Activated CD4-positive, alpha-beta memory T cell treated with anti-CD3 and anti-CD28 coated beads for 36 hours (primary cell): ENCODE data around the gene CADPS. TPM values are rescaled to one million over a fixed set of nuclear protein-coding genes. Genes with fewer than 3 reads are reported as not detected.

Experiments used
- CTCF ChIA-PET: fragments of 350-600 bp; sonication (Branson Sonifier 250); formaldehyde crosslinking; loops from one replicate; lab custom pipeline; 2021; ENCODE audit warnings: antibody characterized with exemption, inconsistent platforms; lab: Charles Lee
- POLR2A ChIA-PET: fragments of 350-600 bp; sonication (Branson Sonifier 250); formaldehyde crosslinking; loops from one replicate; lab custom pipeline; 2021; ENCODE audit warnings: antibody characterized with exemption; lab: Charles Lee
- DNase-seq: peaks from one replicate; pipeline ENCODE4 v3.0.0-alpha.2; 2020
- H3K27ac Mint-ChIP-seq: one replicate; pipeline ENCODE4 v1.8.0; 2021; ENCODE audit warnings: mixed read lengths
- H3K27me3 Mint-ChIP-seq: one replicate; pipeline ENCODE4 v1.8.0; 2021; ENCODE audit warnings: mixed read lengths
- H3K36me3 Mint-ChIP-seq: one replicate; pipeline ENCODE4 v1.8.0; 2021; ENCODE audit warnings: mixed read lengths
- H3K4me1 Mint-ChIP-seq: one replicate; pipeline ENCODE4 v1.8.0; 2021; ENCODE audit warnings: low read depth, mixed read lengths
- H3K4me3 Mint-ChIP-seq: one replicate; pipeline ENCODE4 v1.8.0; 2021; ENCODE audit warnings: mild to moderate bottlenecking, mixed read lengths
- H3K9me3 Mint-ChIP-seq: one replicate; pipeline ENCODE4 v1.8.0; 2021; ENCODE audit warnings: mixed read lengths
- intact Hi-C: fragments of 100-400 bp; cut with micrococcal nuclease; formaldehyde crosslinking; loops from one replicate; pipeline ENCODE4 v1.15.1; 2023
- total RNA-seq, 2 experiments: library from RNA; stranded (reverse); gene quantifications; one replicate each; pipeline ENCODE4 v1.2.3, GENCODE V29; 2021

Gene CADPS
- total RNA-seq, 2 experiments from 2014 or later: not detected

DNA sequence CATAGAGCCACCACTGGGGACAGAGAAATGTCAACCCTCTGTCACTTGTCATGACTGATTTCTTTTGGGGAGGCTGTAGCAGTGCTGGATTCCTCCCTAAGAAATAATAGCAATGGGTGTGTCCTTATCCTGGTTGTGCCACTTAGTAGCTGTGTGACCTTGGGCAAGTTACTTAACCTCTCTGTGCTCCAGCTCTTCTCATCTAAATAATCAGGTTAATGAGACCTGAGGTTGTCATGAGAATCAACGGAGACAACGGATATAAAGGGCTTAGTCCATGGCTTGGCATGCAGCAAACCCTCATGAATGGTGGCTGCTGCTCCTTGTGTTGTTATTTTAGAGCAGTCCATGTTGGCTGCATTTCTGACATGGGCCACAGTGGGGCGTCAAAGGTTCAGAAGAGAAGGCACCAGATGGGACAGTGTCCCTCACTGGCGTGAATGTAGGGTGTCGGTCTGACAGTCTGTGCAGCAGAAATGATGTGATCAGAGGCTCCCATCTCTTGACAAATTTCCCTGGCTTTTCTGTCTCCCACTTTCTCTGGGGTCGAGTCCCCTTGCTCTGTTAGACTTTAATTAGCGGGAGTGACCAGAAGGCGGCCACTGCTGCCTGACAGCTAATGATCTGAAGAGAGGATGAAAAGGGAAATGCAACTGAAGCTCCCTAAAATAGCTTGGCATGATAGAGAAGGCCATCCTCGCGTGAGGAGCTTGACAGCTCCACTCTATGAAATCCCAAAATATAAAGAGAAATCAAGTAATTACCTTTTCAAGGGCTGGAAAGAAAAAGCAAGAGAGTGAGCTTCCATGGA lies 209.4 kb downstream of the CADPS start:
- intact Hi-C loops: loop anchor here (5.0 kb wide), 2 partner anchors 561 to 1151 kb away; partner anchors contain the start of gene C3orf49
- Mint-ChIP-seq H3K27ac (no peak overlapping the region), H3K4me1 (no peaks in the 10 kb centered on the region), H3K36me3 (no peaks in the 10 kb centered on the region), H3K9me3 (no peaks in the 10 kb centered on the region), H3K4me3 (no peak overlapping the region), H3K27me3 (peaks cover 1% of the 10 kb centered on the region)
- POLR2A ChIA-PET: no interaction called here
- CTCF ChIA-PET: interaction anchor here (0.7 to 1.0 kb wide), 3 partner anchors 44 to 566 kb away, joined by 3 read pairs; no protein-coding TSS in a partner anchor
- peak; percentile 52 for DNase-seq

DNA sequence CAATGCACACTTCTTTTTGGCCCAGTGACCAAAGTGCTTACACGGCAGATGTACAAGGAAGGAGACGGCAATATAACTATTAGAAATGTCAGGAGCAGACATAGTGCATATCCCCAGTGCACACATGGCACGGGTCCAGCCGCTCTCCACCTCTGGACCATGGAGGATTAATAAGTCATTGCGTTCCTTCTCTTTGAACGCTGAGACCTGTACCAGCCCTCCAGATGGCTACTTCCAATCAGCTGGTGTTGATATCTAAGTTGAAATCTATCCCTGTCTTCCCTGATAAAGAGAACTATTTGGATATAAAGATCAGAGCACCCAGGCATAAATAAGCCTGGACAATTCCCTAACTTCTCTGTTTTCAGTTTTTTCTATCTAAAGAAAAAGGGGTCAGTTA lies 212.5 kb downstream of the CADPS start:
- CTCF ChIA-PET: no interaction called here
- Mint-ChIP-seq H3K4me3 (no peak overlapping the region), H3K9me3 (no peaks in the 10 kb centered on the region), H3K4me1 (no peaks in the 10 kb centered on the region), H3K27ac (no peak overlapping the region), H3K27me3 (no peaks in the 10 kb centered on the region), H3K36me3 (no peaks in the 10 kb centered on the region)
- no peak for DNase-seq
- POLR2A ChIA-PET: no interaction called here
- intact Hi-C loops: no loop called here

GRCh38 chr3:62659660-62660059 lies 215.6 kb downstream of the CADPS start:
- H3K27me3 Mint-ChIP-seq: no peaks in the 10 kb centered on the region
- H3K27ac Mint-ChIP-seq: no peak overlapping the region
- ChIA-PET CTCF (no interaction called here), POLR2A (no interaction called here)
- intact Hi-C loops: no loop called here
- H3K4me1 Mint-ChIP-seq: no peaks in the 10 kb centered on the region
- H3K36me3 Mint-ChIP-seq: no peaks in the 10 kb centered on the region
- H3K4me3 Mint-ChIP-seq: no peak overlapping the region
- DNase-seq: no peak
- no peaks in the 10 kb centered on the region for H3K9me3 Mint-ChIP-seq

GRCh38 chr3:62655691-62656063 lies 219.5 kb downstream of the CADPS start:
- intact Hi-C loops: no loop called here
- no peak overlapping the region for H3K27ac Mint-ChIP-seq
- no peaks in the 10 kb centered on the region for H3K9me3 Mint-ChIP-seq
- no peaks in the 10 kb centered on the region for H3K4me1 Mint-ChIP-seq
- POLR2A ChIA-PET: no interaction called here
- H3K4me3 Mint-ChIP-seq: no peak overlapping the region
- no peaks in the 10 kb centered on the region for H3K27me3 Mint-ChIP-seq
- no peak for DNase-seq
- no peaks in the 10 kb centered on the region for H3K36me3 Mint-ChIP-seq
- CTCF ChIA-PET: no interaction called here

DNA sequence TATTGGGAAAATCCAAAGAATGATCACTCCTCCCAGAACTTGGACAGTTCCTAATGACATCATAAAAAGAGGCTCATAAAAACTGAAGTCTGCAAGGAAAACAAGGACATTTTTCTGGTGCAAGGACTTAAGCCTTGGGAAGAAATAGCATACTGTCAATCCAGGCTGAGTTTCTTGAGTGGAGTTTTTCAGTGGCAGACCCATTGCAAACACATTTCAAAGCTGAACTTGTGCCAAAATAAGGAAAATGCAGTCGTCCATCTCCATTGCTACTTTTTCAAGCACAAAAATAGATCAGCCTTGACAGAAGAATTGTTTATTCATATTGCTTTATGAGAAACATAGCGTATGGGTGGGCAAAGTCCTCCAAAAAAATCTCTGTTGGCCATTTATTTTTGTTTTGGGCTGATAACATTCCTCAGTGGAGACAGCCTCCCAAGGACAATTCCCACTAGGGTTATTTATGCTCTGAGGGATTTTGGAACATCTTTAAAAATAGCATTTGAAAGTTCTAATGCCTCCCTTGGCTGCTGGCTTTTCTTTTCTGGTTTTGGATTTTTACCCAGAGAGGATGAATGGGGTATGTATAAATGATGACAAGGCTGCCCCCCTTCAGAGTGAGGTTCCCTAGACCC lies 220.0 kb downstream of the CADPS start:
- H3K36me3 Mint-ChIP-seq: no peaks in the 10 kb centered on the region
- POLR2A ChIA-PET: no interaction called here
- CTCF ChIA-PET: no interaction called here
- no peak for DNase-seq
- intact Hi-C loops: no loop called here
- H3K27ac Mint-ChIP-seq: no peak overlapping the region
- no peaks in the 10 kb centered on the region for H3K4me1 Mint-ChIP-seq
- H3K4me3 Mint-ChIP-seq: no peak overlapping the region
- no peaks in the 10 kb centered on the region for H3K27me3 Mint-ChIP-seq
- no peaks in the 10 kb centered on the region for H3K9me3 Mint-ChIP-seq

DNA sequence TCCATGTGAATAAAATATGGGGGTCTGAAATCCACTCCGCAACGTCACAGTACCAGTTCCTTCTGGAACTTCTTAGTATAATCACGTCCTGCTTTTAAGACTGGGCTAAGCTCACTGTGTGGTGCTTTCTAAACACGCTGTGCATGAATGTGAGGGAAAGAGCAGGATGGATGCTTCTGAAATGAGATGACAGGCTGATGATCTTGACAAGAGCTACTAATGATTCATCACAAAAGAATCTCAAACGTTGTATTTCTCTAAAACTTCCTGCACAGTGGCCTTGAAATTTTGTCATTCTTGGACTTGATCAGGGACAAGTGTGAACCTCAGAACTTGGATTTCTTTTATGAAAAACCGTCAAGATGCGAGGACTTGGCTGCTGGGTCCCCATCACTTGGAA lies 221.4 kb downstream of the CADPS start:
- Mint-ChIP-seq H3K36me3 (no peaks in the 10 kb centered on the region), H3K9me3 (no peaks in the 10 kb centered on the region), H3K27ac (no peak overlapping the region), H3K4me1 (no peaks in the 10 kb centered on the region), H3K4me3 (no peak overlapping the region), H3K27me3 (no peaks in the 10 kb centered on the region)
- POLR2A ChIA-PET: no interaction called here
- intact Hi-C loops: no loop called here
- CTCF ChIA-PET: no interaction called here
- no peak for DNase-seq

DNA sequence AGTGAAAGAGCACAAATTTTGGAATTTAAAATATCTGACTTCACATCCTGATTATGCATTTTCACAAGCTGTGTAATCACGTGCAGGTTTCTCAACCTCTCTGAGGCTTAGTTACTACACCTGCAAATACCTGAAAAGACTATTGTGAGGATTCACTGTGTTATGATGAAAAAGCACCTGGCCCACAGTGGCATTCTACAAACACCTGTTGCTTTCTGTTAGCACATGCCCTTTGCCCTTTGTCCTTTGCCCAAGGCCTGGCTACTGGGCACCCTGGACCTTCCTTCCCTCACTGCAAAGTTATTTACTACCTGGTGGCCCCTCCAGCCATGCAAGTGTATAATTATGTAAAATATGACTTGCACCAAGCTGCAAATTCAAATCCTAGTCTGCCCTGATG lies 227.5 kb downstream of the CADPS start:
- H3K4me3 Mint-ChIP-seq: no peak overlapping the region
- no peak for DNase-seq
- CTCF ChIA-PET: no interaction called here
- no peaks in the 10 kb centered on the region for H3K27me3 Mint-ChIP-seq
- no peaks in the 10 kb centered on the region for H3K36me3 Mint-ChIP-seq
- H3K27ac Mint-ChIP-seq: no peak overlapping the region
- intact Hi-C loops: no loop called here
- POLR2A ChIA-PET: no interaction called here
- no peaks in the 10 kb centered on the region for H3K9me3 Mint-ChIP-seq
- H3K4me1 Mint-ChIP-seq: no peaks in the 10 kb centered on the region

DNA sequence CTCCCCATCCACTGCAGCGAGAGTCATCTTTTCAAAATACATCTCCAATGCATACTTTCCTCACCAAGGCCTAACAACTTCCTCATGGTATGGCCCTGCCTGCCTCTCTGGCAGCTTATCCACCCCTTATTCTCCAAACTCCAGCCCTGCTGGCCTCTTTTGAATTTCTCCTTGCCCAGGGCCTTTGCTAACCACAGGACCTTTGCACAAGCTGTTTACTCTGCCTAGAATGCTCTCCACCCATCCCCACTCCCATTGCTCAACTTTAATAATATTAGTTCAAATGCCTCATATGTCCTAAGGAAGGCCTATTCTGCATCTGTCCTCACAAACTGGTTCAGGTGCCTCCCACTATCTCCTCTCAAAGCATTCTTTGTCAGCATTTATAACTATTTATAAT lies 230.7 kb downstream of the CADPS start:
- Mint-ChIP-seq H3K36me3 (no peaks in the 10 kb centered on the region), H3K27ac (no peak overlapping the region), H3K4me3 (no peak overlapping the region), H3K4me1 (no peaks in the 10 kb centered on the region), H3K9me3 (no peaks in the 10 kb centered on the region), H3K27me3 (peaks cover 3% of the 10 kb centered on the region)
- intact Hi-C loops: no loop called here
- ChIA-PET CTCF (no interaction called here), POLR2A (no interaction called here)
- DNase-seq: no peak

DNA sequence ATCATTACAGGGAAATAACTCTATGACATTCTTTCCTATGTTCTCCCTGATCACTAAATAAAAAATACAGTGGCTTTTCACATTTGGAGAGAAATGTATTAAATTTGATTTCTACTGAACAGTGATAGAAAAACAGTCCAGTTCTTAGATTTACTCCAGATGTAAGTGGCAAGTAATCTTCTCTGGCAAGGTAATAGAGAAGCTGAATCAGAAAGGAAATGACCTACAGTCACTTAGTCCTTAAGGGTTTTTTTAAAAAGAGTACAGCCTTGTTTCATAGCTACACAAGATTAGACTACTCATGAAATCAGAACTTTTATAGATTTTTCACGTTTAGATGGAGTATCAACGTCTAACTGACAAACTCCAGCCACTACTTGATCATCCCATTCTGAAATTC lies 236.9 kb downstream of the CADPS start:
- DNase-seq: no peak
- ChIA-PET CTCF (no interaction called here), POLR2A (no interaction called here)
- Mint-ChIP-seq H3K36me3 (no peaks in the 10 kb centered on the region), H3K4me1 (no peaks in the 10 kb centered on the region), H3K4me3 (no peak overlapping the region), H3K9me3 (no peaks in the 10 kb centered on the region), H3K27ac (no peak overlapping the region), H3K27me3 (peaks cover 3% of the 10 kb centered on the region)
- intact Hi-C loops: no loop called here

DNA sequence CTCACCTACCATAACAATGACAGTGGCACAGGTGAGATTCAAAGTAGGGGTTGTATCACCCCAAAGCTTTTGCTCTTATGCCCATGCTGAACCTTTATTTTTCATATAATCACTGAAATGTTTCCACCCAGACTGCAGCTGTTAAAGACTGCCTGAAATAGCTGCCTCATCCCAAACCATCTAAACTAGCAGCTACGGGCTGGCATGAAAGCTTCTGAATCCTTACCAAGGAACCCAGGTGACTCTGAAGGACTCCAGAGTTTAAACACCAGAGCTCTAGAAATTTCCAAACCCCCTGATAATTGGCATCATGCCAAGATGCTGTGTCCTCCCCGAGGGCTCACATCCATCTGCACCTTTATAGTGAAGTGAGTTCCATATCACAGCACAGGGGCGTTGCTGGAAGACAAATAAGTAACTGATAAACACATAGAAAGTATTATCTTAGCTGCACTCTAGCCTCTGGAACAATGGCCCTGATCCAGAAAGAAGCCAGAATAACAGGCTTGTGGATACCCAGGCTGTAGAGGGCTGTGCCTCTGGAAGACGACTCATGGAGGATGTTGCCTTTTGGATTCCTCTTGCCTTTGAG lies 238.9 kb downstream of the CADPS start:
- Mint-ChIP-seq H3K27ac (no peak overlapping the region), H3K9me3 (no peaks in the 10 kb centered on the region), H3K27me3 (peaks cover 3% of the 10 kb centered on the region), H3K4me3 (no peak overlapping the region), H3K36me3 (no peaks in the 10 kb centered on the region), H3K4me1 (no peaks in the 10 kb centered on the region)
- no peak for DNase-seq
- ChIA-PET POLR2A (no interaction called here), CTCF (no interaction called here)
- intact Hi-C loops: no loop called here

DNA sequence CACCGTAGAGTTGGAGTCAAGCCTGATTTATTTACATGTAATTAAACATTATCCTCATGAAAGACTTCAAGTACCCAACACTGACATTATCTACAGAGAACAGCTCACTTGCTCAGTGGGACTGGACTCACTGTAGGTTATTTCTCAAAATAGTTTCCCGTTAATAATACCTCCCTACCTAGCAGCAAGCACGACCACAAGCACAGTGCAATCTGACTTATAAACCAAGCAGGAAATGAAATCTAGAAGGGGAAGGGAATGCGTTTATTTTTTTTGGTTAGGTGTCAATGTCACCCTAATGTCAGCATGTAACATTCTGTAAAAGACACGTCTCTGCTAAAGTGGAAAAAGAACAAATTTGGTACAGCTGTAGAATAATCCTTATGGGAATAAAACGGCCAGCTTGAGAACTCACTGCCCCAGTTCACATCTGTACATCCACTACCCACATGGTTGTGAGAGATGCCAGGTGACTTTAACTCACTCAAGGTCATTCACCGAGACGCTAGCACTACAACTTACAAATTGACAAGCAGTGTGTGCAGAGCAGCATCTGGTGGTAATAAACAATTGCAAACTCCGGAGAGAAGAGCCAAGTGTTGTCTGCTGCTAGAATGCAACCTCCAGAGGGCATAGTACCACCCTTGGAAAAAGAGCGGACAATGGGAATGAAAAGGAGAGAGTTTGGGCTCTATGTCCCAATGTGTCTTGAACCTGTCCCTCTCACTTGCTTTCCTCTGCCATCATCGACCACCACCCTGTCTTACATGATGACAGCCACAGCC lies 242.5 kb downstream of the CADPS start:
- Mint-ChIP-seq H3K4me3 (no peak overlapping the region), H3K4me1 (no peaks in the 10 kb centered on the region), H3K9me3 (no peaks in the 10 kb centered on the region), H3K27ac (no peak overlapping the region), H3K27me3 (no peaks in the 10 kb centered on the region), H3K36me3 (no peaks in the 10 kb centered on the region)
- ChIA-PET POLR2A (no interaction called here), CTCF (no interaction called here)
- intact Hi-C loops: no loop called here
- no peak for DNase-seq

GRCh38 chr3:62631488-62631887 lies 243.7 kb downstream of the CADPS start:
- Mint-ChIP-seq H3K27me3 (no peaks in the 10 kb centered on the region), H3K4me3 (no peak overlapping the region), H3K27ac (no peak overlapping the region), H3K4me1 (no peaks in the 10 kb centered on the region), H3K36me3 (no peaks in the 10 kb centered on the region), H3K9me3 (no peaks in the 10 kb centered on the region)
- ChIA-PET CTCF (no interaction called here), POLR2A (no interaction called here)
- intact Hi-C loops: no loop called here
- no peak for DNase-seq
